Esophagus squamous epithelium (tissue), 5 donors: ENCODE measurements around the gene GRIP2. TPM values are rescaled to one million over a fixed set of nuclear protein-coding genes. Genes with fewer than 3 reads are reported as not detected.
A peak's percentile ranks its signal among the peaks of the same experiment; 100 is the strongest.

Experiments used
- DNase-seq: peaks from one replicate; lab custom pipeline; 2025; lab: John Stamatoyannopoulos, UW
- H3K27ac ChIP-seq, 4 donors: fragments of 200-600 bp; sonication (generic); one replicate each; pipeline ENCODE4 v1.5.1; 2016 to 2019; ENCODE audit warnings: mild to moderate bottlenecking in 1 of 4
- H3K27me3 ChIP-seq, 4 donors: fragments of 200-600 bp; sonication (generic); 1 replicate in 3 of 4; 2 replicates in 1 of 4; pipeline versions ENCODE4 v1.5.1 to v1.6.0; 2017 to 2021; ENCODE audit warnings: antibody characterized with exemption in 1 of 4
- H3K36me3 ChIP-seq, 3 donors: fragments of 200-600 bp; sonication (generic); one replicate each; pipeline ENCODE4 v1.5.1; 2016 to 2019
- H3K4me1 ChIP-seq, 3 donors: fragments of 200-600 bp; sonication (generic); one replicate each; pipeline ENCODE4 v1.5.1; 2017 to 2019
- H3K4me3 ChIP-seq, 4 donors: fragments of 200-600 bp; sonication (generic); 1 replicate in 3 of 4; 2 replicates in 1 of 4; pipeline ENCODE4 v1.5.1; 2016 to 2019; ENCODE audit warnings: mild to moderate bottlenecking in 2 of 4, moderate library complexity in 1 of 4
- H3K9me3 ChIP-seq, 3 donors: fragments of 200-600 bp; sonication (generic); one replicate each; pipeline ENCODE4 v1.5.1; 2016 to 2019
- POLR2A ChIP-seq, 4 donors: fragments of 450-650 bp; IDR thresholded peaks; one replicate each; pipeline ENCODE4 v1.6.1; 2017; ENCODE audit warnings: antibody characterized with exemption in 4 of 4, mild to moderate bottlenecking in 4 of 4, moderate library complexity in 3 of 4
- WGBS, 2 donors: methylation state at CpG; one replicate each; pipeline ENCODE4 v1.1.5; 2018; 5-methylcytosine and 5-hydroxymethylcytosine counted together
- intact Hi-C: fragments of 100-400 bp; cut with DNase I; formaldehyde crosslinking; loops from one replicate; pipeline ENCODE4 v1.15.0; 2022
- total RNA-seq, 4 donors: library from RNA; depleted of rRNA; stranded (reverse); fragments of >200 nt; gene quantifications; one replicate each; pipeline ENCODE4 v1.1.0, GENCODE V29; 2016
- TF ChIP-seq, protein P1 (sequence below), 6 experiments: fragments of 450-650 bp in 4 of 6; fragments of 200-600 bp in 2 of 6; sonication (generic) in 2 of 6; IDR thresholded peaks; one replicate each; pipeline ENCODE4 v1.5.1; 2016 to 2019; ENCODE audit warnings: antibody characterized with exemption in 6 of 6, mild to moderate bottlenecking in 4 of 6, moderate library complexity in 4 of 6
- donor health status: DM: yes; HTN: yes; CAD: no.

GRIP2 gene
- total RNA-seq, 4 donors from 2014 or later: 0.23 to 2.9 (median 0.53) TPM

DNA sequence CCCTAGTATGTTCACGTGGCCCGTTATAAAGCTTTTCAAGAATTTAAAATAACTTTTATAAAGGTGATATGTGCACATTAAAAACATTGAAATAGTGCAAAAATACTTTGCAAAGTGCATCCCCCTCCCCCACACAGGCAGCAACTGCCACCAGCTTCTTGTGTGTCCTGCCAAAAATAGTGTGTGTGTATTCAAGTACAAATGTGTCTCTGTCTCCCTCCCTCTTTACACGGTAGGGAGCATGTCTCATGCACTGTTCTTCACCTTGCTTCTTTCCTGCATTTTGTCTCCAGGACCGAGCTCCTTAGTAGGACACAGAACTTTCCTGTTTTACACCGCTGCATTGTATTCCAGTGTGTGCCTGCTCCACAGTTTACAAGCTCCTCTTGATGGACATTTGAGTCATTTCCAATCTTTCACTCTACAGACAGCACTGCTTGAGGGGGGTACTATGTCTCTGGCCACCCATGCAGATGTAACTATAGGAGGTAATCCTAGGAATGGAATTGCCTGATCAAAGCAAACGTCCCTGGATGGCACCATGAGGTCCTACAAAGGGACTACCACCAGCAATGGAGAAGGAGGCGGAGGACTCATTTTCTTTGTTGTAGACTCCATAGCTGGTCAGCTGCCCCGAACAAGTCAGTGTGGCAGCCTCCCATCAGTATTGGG, 85.4 kb downstream of the GRIP2 start:
- H3K36me3 ChIP-seq: peaks cover 0 to 50% (median 14%) of the 10 kb centered on the region in 3 donors
- no peaks in the 10 kb centered on the region for H3K9me3 ChIP-seq
- DNase-seq: no peak
- 61 to 65% methylated on average over 7 to 8 of the region's 8 CpGs for WGBS, 2 donors
- H3K4me1 ChIP-seq: peaks cover 25 to 53% (median 29%) of the 10 kb centered on the region in 3 donors
- intact Hi-C loops: loop anchor here (5.0 kb wide), 1 partner anchor 52 kb away; the partner anchor contains the start of gene SLC6A6
- H3K4me3 ChIP-seq: no peak overlapping the region
- TF ChIP-seq POLR2A (IDR thresholded peaks at IDR 0.05): no peak
- TF ChIP-seq, protein P1, sequence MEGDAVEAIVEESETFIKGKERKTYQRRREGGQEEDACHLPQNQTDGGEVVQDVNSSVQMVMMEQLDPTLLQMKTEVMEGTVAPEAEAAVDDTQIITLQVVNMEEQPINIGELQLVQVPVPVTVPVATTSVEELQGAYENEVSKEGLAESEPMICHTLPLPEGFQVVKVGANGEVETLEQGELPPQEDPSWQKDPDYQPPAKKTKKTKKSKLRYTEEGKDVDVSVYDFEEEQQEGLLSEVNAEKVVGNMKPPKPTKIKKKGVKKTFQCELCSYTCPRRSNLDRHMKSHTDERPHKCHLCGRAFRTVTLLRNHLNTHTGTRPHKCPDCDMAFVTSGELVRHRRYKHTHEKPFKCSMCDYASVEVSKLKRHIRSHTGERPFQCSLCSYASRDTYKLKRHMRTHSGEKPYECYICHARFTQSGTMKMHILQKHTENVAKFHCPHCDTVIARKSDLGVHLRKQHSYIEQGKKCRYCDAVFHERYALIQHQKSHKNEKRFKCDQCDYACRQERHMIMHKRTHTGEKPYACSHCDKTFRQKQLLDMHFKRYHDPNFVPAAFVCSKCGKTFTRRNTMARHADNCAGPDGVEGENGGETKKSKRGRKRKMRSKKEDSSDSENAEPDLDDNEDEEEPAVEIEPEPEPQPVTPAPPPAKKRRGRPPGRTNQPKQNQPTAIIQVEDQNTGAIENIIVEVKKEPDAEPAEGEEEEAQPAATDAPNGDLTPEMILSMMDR (IDR thresholded peaks at IDR 0.05): no peak
- H3K27me3 ChIP-seq: no peaks in the 10 kb centered on the region
- peak overlapping the region in 2 of 4 donors; percentile 91 to 93 for H3K27ac ChIP-seq

DNA sequence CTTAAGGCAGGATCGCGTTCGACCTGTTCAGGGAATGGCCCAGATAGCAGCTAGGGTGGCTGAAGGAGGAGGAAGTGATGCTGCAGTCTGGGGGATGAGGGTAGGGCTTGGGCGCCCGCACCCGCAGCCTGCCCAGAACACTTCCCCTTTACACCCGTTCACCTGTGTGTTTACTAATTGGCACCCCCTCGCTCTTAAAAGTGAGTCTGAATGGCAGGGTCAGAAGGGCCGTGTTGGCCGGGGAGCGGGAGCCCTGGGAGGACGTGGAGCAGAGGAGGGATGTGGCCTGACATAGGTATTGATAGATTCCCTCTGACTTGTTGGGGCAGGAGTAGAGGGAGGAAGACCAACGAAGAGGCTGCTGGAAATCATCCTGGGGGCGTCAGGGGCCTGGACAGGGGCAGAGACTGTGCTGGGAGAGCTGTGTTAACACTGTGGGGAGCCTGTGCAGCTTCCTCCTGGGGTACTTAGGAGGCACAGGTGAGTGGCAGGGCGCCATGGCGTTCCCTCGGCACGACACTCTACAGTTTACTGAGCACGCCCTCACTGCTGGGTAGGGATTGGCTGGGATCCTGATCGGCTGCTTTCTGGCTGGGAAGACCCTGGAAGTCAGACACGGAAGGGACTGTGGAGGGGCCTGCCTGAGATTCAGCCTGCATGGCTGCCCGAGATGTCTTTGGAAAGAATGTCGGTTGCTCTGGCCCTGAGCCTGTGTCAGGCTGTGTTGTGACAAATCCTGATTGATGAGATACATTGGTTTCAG, 86.1 kb downstream of the GRIP2 start:
- 49 to 51% methylated on average over 15 to 23 of the region's 23 CpGs for WGBS, 2 donors
- DNase-seq: no peak
- TF ChIP-seq, protein P1 (IDR thresholded peaks at IDR 0.05): no peak
- TF ChIP-seq POLR2A (IDR thresholded peaks at IDR 0.05): no peak
- Histone ChIP-seq H3K27me3 (no peaks in the 10 kb centered on the region), H3K4me1 (peaks cover 29 to 53% (median 29%) of the 10 kb centered on the region in 3 donors), H3K9me3 (no peaks in the 10 kb centered on the region), H3K27ac (peak overlapping the region; percentile 13 to 93 (median 87)), H3K36me3 (peaks cover 4 to 52% (median 18%) of the 10 kb centered on the region in 3 donors), H3K4me3 (no peak overlapping the region)
- intact Hi-C loops: no loop called here

DNA sequence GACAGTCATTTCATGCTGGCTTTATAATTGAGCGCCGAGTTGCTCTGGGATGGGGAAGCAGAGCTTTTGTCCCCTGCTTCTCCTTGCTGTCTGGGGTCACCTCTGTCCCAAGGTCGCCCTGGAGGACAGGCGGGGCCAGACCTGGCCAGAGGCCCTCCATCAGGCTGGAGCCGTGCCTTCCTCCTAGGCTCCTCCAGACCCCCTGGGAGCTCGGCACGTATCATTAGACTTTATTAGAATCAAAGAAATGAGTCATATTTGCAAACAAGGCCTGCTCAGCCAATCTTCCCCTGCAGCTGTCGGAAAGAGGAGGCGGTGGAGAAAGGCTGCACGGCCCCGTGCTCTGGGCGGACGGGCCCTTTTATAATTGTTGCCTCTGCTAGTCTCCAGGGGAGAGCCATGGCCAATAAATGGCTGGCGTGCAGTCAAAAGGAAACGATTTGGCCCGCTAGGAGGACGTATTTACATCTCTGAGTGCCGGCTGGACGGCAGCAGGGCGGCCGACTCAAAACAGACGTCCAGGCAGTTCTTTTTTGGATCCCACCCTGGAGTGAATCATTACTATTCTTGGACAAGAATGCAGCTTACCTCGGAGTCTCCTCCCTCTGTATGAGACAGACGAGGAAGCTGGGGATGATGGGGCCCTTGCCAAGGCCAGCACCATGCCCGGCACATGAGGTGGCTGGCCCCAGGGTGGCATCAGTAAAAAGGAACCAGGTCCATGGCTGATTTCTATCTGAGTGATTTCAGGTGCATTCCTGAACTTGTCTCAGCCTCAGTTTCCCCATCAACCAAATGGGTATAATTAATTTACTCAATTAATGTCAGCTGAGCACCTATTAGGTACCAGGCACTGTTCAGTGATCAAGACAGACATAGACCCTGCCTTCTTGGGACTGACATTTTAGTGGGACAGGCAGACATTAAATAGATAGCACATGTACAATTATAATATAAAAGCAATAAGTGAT, 87.1 kb downstream of the GRIP2 start:
- 20 to 47% methylated on average over 3 to 11 of the region's 25 CpGs for WGBS, 2 donors

DNA sequence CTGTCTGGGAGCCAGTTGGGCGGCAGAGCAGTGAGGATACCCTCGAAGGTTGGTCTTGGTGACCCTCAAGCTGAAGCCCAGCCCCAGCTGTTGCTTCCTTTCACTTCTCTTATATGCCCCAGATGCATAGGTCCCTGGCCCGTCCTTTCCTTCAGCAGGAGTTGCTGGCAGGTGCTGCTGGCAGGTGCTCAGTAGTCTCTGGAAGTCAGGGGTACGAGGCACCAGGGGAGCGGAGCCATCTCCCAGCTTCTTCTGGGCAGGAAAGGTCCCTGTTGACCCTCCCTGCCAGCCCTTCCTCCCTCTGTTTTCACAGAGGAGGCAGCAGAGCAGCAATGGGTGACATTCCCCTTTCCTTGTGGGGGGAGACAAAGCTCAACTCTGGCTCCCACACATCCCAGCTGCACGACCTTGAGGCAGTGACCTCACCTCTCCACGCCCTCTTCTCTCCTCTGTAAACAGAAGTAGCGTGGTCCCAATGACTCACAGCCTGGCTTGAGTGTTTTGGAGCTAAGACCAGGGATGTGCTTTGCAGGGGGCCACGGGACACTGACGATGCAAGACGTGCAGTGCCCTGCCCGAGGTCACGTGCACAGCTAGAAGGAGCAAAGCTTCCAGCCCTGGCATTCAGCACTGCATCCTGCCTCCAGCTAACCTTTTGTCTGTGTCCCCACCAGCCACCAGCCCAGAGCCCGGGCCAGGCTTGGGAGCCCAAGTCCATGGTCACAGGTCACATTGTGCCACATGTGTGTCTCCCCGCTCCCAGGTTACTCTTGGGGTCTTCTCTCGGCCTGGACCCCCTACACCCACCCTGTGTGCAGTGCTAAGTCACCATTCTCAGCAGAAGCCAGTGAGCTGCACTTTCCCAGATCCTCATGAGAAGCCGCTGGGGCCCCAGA, 88.0 kb downstream of the GRIP2 start:
- intact Hi-C loops: no loop called here
- Histone ChIP-seq H3K27me3 (no peaks in the 10 kb centered on the region), H3K36me3 (peaks cover 5 to 70% (median 22%) of the 10 kb centered on the region in 3 donors), H3K9me3 (no peaks in the 10 kb centered on the region), H3K4me1 (peaks cover 29 to 53% (median 32%) of the 10 kb centered on the region in 3 donors), H3K4me3 (peak overlapping the region in 1 of 4 donors; percentile 31), H3K27ac (peak overlapping the region; percentile 72 to 93 (median 87))
- 41 to 42% methylated on average over 7 to 12 of the region's 17 CpGs for WGBS, 2 donors
- TF ChIP-seq POLR2A (IDR thresholded peaks at IDR 0.05): no peak
- TF ChIP-seq, protein P1 (IDR thresholded peaks at IDR 0.05): no peak
- no peak for DNase-seq

More for the DNA sequence above, 87.1 kb downstream of the GRIP2 start:
- peak; percentile 41 for DNase-seq
- no peaks in the 10 kb centered on the region for H3K27me3 ChIP-seq
- peak overlapping the region; percentile 72 to 93 (median 87) for H3K27ac ChIP-seq
- TF ChIP-seq POLR2A (IDR thresholded peaks at IDR 0.05): no peak
- TF ChIP-seq, protein P1 (IDR thresholded peaks at IDR 0.05): peak in 2 of 6 experiments; percentile 33 to 38
- H3K4me3 ChIP-seq: peak overlapping the region in 1 of 4 donors; percentile 31
- H3K9me3 ChIP-seq: no peaks in the 10 kb centered on the region
- peaks cover 29 to 53% (median 32%) of the 10 kb centered on the region in 3 donors for H3K4me1 ChIP-seq
- intact Hi-C loops: no loop called here
- peaks cover 5 to 62% (median 22%) of the 10 kb centered on the region in 3 donors for H3K36me3 ChIP-seq
